Measurements from ENCODE around the gene IL16. TPM values are rescaled to one million over a fixed set of nuclear protein-coding genes. Genes with fewer than 3 reads are reported as not detected.

IL16 gene
- total RNA-seq, 1 experiment from 2014 or later, result 0.81 TPM

DNA sequence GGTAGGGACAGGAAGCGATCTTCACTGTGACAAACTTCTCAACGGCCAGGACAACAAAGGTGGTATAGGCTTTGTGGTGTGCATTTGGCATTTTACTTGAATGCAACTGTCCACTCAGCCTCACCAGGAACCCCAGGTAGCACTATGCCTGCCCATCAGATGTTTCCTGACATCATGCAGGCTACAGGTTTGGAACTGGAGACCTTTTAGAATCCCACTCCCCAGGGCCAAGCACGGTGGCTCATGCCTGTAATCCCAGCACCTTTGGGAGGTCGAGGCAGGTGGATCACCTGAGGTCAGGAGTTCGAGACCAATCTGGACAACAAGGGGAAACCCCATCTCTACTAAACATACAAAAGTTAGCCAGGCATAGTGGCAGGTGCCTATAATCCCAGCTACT lies 117.7 kb downstream of the IL16 start:
- Histone ChIP-seq H3K9ac (ENCODE audit: low read length) (no peak overlapping the region), H3K9me2 (ENCODE audit: insufficient read depth) (no peaks in the 10 kb centered on the region), H3K36me3 (ENCODE audit: control insufficient read depth in 1 of 2, insufficient read depth in 2 of 2, low read length in 2 of 2) (no peaks in the 10 kb centered on the region), H3K4me1 (ENCODE audit: control insufficient read depth in 1 of 2, insufficient read depth in 2 of 2, low read length in 2 of 2) (peaks cover 13 to 18% of the 10 kb centered on the region in 2 experiments), H2AFZ (ENCODE audit: low read depth, low read length, poor library complexity, severe bottlenecking) (no peak overlapping the region), H3K27me3 (ENCODE audit: insufficient read depth, low read length) (no peaks in the 10 kb centered on the region), H3K79me2 (ENCODE audit: insufficient read depth, low read length) (no peaks in the 10 kb centered on the region), H3K4me3 (replicated peaks in 1 of 2; ENCODE audit: low read depth in 1 of 2, low read length in 2 of 2) (no peak overlapping the region), H4K20me1 (ENCODE audit: insufficient read depth) (no peaks in the 10 kb centered on the region), H3K4me2 (ENCODE audit: low read length) (no peak overlapping the region), H3K9me3 (ENCODE audit: control insufficient read depth in 1 of 2, insufficient read depth in 1 of 2, low read depth in 1 of 2, low read length in 2 of 2) (no peaks in the 10 kb centered on the region), H3K27ac (ENCODE audit: low read depth, low read length) (no peak overlapping the region)
- intact Hi-C loops (cut with micrococcal nuclease), result no loop called here
- no peak for DNase-seq (ENCODE audit: low read depth, low spot score)
- TF ChIP-seq POLR2AphosphoS5 (IDR thresholded peaks at IDR 0.05; ENCODE audit: low read depth, low read length) (no peak), ELF1 (IDR thresholded peaks at IDR 0.05; ENCODE audit: borderline replicate concordance, low read depth) (no peak), CEBPB (IDR thresholded peaks at IDR 0.05; ENCODE audit: low read depth) (no peak)
- TF ChIP-seq, protein P1, sequence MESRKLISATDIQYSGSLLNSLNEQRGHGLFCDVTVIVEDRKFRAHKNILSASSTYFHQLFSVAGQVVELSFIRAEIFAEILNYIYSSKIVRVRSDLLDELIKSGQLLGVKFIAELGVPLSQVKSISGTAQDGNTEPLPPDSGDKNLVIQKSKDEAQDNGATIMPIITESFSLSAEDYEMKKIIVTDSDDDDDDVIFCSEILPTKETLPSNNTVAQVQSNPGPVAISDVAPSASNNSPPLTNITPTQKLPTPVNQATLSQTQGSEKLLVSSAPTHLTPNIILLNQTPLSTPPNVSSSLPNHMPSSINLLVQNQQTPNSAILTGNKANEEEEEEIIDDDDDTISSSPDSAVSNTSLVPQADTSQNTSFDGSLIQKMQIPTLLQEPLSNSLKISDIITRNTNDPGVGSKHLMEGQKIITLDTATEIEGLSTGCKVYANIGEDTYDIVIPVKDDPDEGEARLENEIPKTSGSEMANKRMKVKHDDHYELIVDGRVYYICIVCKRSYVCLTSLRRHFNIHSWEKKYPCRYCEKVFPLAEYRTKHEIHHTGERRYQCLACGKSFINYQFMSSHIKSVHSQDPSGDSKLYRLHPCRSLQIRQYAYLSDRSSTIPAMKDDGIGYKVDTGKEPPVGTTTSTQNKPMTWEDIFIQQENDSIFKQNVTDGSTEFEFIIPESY (IDR thresholded peaks at IDR 0.05; ENCODE audit: extremely low read depth, insufficient replicate concordance, low read length), result no peak
- ChIA-PET CTCF (no interaction called here), RAD21 (ENCODE audit: low non-redundant PET in 1 of 2, low total read pairs in 2 of 2, uncharacterized antibody in 2 of 2, unreplicated experiment in 2 of 2) (no interaction called here), POLR2A (no interaction called here)
- BruUV-seq (replicated peaks), result no TSS peak
- ATAC-seq, result no peak

DNA sequence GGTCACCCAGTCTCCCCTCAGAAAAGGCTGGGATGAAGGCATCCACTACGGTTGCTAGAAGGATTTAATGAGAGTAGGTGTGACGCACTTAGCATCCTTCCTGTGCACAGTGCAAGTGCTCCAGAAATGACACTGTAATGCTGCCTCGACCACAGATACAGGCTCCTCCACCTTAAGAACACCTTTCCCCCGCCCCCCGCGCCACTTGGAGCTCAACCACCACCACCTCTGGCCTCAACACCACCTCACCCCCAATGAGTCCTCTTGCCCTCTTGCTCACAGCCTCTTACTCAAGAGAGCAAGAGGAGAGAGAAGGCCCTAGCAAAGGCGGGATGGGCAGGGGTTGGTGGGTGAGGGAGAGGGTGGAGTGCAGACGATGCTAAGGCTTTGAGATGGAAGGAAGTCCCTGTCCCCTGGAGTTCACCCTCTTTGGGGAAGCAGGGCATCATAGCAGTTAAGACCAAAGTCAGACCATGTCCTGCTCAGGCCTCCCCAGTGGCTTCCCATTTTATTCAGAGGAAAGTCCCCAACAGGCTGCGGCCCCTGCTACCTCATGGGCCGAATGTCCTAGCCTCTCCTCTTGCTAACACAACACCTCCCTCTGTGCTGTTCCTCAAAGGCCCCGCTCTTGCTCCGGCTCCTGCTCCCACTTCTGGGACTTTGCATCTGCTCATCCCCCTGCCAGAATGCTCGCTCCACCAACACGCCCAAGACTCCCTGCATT lies 118.9 kb downstream of the IL16 start:
- RAD21 ChIA-PET (ENCODE audit: low non-redundant PET in 1 of 2, low total read pairs in 2 of 2, uncharacterized antibody in 2 of 2, unreplicated experiment in 2 of 2), result no interaction called here
- H3K4me2 ChIP-seq (ENCODE audit: low read length), result no peak overlapping the region
- no peaks in the 10 kb centered on the region for H3K79me2 ChIP-seq (ENCODE audit: insufficient read depth, low read length)
- no peak overlapping the region for H3K27ac ChIP-seq (ENCODE audit: low read depth, low read length)
- DNase-seq (ENCODE audit: low read depth, low spot score) (no peak), ATAC-seq (no peak)
- H3K9ac ChIP-seq (ENCODE audit: low read length), result no peak overlapping the region
- no peaks in the 10 kb centered on the region for H4K20me1 ChIP-seq (ENCODE audit: insufficient read depth)
- CTCF ChIA-PET, result no interaction called here
- TF ChIP-seq, protein P2, sequence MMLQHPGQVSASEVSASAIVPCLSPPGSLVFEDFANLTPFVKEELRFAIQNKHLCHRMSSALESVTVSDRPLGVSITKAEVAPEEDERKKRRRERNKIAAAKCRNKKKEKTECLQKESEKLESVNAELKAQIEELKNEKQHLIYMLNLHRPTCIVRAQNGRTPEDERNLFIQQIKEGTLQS (IDR thresholded peaks at IDR 0.05), result no peak
- no peak for TF ChIP-seq POLR2AphosphoS5 (IDR thresholded peaks at IDR 0.05; ENCODE audit: low read depth, low read length)
- BruUV-seq (replicated peaks), result no TSS peak
- no peaks in the 10 kb centered on the region for H3K9me2 ChIP-seq (ENCODE audit: insufficient read depth)
- POLR2A ChIA-PET, result no interaction called here
- no peak overlapping the region for H3K4me3 ChIP-seq (replicated peaks in 1 of 2; ENCODE audit: low read depth in 1 of 2, low read length in 2 of 2)
- no peaks in the 10 kb centered on the region for H3K9me3 ChIP-seq (ENCODE audit: control insufficient read depth in 1 of 2, insufficient read depth in 1 of 2, low read depth in 1 of 2, low read length in 2 of 2)
- H3K27me3 ChIP-seq (ENCODE audit: insufficient read depth, low read length), result no peaks in the 10 kb centered on the region
- H3K36me3 ChIP-seq (ENCODE audit: control insufficient read depth in 1 of 2, insufficient read depth in 2 of 2, low read length in 2 of 2), result no peaks in the 10 kb centered on the region
- intact Hi-C loops (cut with micrococcal nuclease), result no loop called here
- peaks cover 13 to 18% of the 10 kb centered on the region in 2 experiments for H3K4me1 ChIP-seq (ENCODE audit: control insufficient read depth in 1 of 2, insufficient read depth in 2 of 2, low read length in 2 of 2)
- no peak overlapping the region for H2AFZ ChIP-seq (ENCODE audit: low read depth, low read length, poor library complexity, severe bottlenecking)

Measured in HCT116 (cell line).